GM10847 (cell line): ENCODE measurements around the gene LRRC3C.

Experiments
- POLR2A ChIP-seq: IDR thresholded peaks from 2 replicates; pipeline ENCODE4 v1.6.1; 2011; ENCODE audit not compliant: insufficient read length; ENCODE audit errors: extremely low read depth

Gene LRRC3C

GRCh38 chr17:39937447-39937846 is 9.9 kb downstream of the LRRC3C start:
- TF ChIP-seq POLR2A, result no peak

GRCh38 chr17:39938140-39938869 is 10.8 kb downstream of the LRRC3C start:
- no peak for TF ChIP-seq POLR2A

- no peak for TF ChIP-seq POLR2A
These were observed 11.6 kb downstream of the LRRC3C start for GRCh38 chr17:39939106-39939505.

GRCh38 chr17:39939588-39940419 is 12.3 kb downstream of the LRRC3C start:
- TF ChIP-seq POLR2A, result no peak

- no peak for TF ChIP-seq POLR2A
These were observed 16.3 kb downstream of the LRRC3C start for GRCh38 chr17:39943702-39944392.

- TF ChIP-seq POLR2A, result no peak
These were observed 16.8 kb downstream of the LRRC3C start for GRCh38 chr17:39944393-39944711.

GRCh38 chr17:39946551-39947330 is 19.2 kb downstream of the LRRC3C start:
- TF ChIP-seq POLR2A, result no peak

- TF ChIP-seq POLR2A, result no peak
These were observed 21.5 kb downstream of the LRRC3C start for GRCh38 chr17:39949028-39949427.

- TF ChIP-seq POLR2A, result no peak
These were observed 23.4 kb downstream of the LRRC3C start for GRCh38 chr17:39950871-39951348.

- TF ChIP-seq POLR2A, result no peak
These were observed 24.6 kb downstream of the LRRC3C start for GRCh38 chr17:39951924-39952679.

GRCh38 chr17:39952680-39953470 is 25.3 kb downstream of the LRRC3C start:
- peak; percentile 35 for TF ChIP-seq POLR2A

- no peak for TF ChIP-seq POLR2A
These were observed 25.9 kb downstream of the LRRC3C start for GRCh38 chr17:39953471-39953888.

GRCh38 chr17:39954876-39955275 is 27.3 kb downstream of the LRRC3C start:
- no peak for TF ChIP-seq POLR2A

GRCh38 chr17:39955726-39956225 is 28.2 kb downstream of the LRRC3C start:
- no peak for TF ChIP-seq POLR2A
